ENCODE data around the gene MAGED2. TPM values are rescaled to one million over a fixed set of nuclear protein-coding genes. Genes with fewer than 3 reads are reported as not detected.
"Not testable (repeated sequence)": the region's sequence is repeated elsewhere in the genome, so short reads cannot be mapped to it uniquely, and the experiment has no call there.

The MAGED2 gene
- total and polyA plus RNA-seq, 10 of the 15 experiments (the other 5 are each of a cell fraction or from before 2014, with no cell fraction given) = 25.6 to 47.8 (median 38.4) TPM

DNA sequence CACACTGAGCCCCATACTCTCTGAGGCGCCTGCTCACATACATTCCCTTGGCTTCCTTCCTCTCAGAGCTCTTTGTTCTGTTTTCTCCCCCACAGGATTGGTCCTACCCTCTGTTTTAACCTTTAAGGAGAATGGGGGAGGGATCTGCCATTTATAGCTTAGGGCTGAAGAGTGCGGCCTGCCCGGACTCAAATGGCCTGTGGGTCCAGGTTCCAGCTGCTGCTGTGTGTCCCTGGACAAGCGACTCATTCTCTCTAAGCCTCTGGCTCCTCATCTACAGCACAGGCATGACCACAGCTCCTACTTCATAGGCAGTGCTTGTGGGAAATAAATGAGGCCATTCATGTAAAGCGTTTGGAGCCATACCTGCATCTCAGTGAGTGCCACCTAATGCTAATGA lies 18.1 kb upstream of the MAGED2 start:
- POLR2A ChIA-PET; in situ Hi-C loops (cut with MboI); H4K20me1 ChIP-seq (ENCODE audit: control insufficient read depth, insufficient read depth); BruUV-seq (replicated peaks); H3K4me1 ChIP-seq (ENCODE audit: control insufficient read depth, insufficient read depth, low read length); H3K27me3 ChIP-seq (replicated peaks in 1 of 2; ENCODE audit: control insufficient read depth in 2 of 2, insufficient read depth in 2 of 2, low read length in 1 of 2); intact Hi-C loops (cut with micrococcal nuclease; ENCODE audit: unreplicated experiment); H3K79me2 ChIP-seq (ENCODE audit: control insufficient read depth, insufficient read depth, low read length); H2AFZ ChIP-seq (ENCODE audit: control insufficient read depth, low read depth, low read length); FAIRE-seq; CTCF ChIA-PET; ATAC-seq; H3K4me3 ChIP-seq; H3K36me3 ChIP-seq (ENCODE audit: control insufficient read depth in 2 of 2, insufficient read depth in 2 of 2, low read length in 1 of 2); H3K9me3 ChIP-seq (replicated peaks; ENCODE audit: control insufficient read depth, insufficient read depth, low read length); H3K27ac ChIP-seq (ENCODE audit: control insufficient read depth, insufficient read depth); DNase-seq (ENCODE audit: low read depth, low spot score); RAD21 ChIA-PET (ENCODE audit: unreplicated experiment); SMC1A ChIA-PET (ENCODE audit: uncharacterized antibody, unreplicated experiment); H3K4me2 ChIP-seq (ENCODE audit: control insufficient read depth, insufficient read depth); H3K9ac ChIP-seq (ENCODE audit: control insufficient read depth, insufficient read depth, low read length): not testable (repeated sequence)
- 2% methylated on average over 4 of the region's 5 CpGs for WGBS (ENCODE audit: insufficient coverage, insufficient replicate concordance, low lambda C conversion rate, missing lambda C conversion rate)

DNA sequence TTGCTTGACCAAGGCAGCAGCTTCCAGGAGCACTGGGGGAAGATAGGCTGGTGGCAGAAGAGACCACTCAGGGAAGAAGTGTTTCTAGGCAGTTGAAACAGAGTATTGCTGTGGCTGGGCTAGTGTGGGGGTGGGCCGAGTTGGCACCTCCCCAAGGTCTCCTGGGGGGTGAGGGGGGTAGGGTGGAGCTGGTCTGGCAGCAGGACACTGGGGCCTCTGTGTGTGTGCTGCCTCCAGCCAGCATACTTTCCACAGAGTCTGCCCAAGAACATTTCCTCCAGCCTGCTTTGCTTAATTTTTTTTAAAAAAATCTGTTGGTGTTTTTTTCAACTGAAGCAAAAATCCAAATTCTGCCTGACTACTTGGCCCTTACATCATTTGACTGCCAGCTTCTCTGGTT lies 13.5 kb upstream of the MAGED2 start:
- Histone ChIP-seq H3K4me2 (ENCODE audit: control insufficient read depth, insufficient read depth) (no peak overlapping the region), H3K4me3 (no peak overlapping the region), H4K20me1 (ENCODE audit: control insufficient read depth, insufficient read depth) (no peaks in the 10 kb centered on the region), H3K36me3 (ENCODE audit: control insufficient read depth in 2 of 2, insufficient read depth in 2 of 2, low read length in 1 of 2) (no peaks in the 10 kb centered on the region), H3K4me1 (ENCODE audit: control insufficient read depth, insufficient read depth, low read length) (no peaks in the 10 kb centered on the region), H3K9me3 (replicated peaks; ENCODE audit: control insufficient read depth, insufficient read depth, low read length) (no peaks in the 10 kb centered on the region), H3K27me3 (replicated peaks in 1 of 2; ENCODE audit: control insufficient read depth in 2 of 2, insufficient read depth in 2 of 2, low read length in 1 of 2) (no peaks in the 10 kb centered on the region), H3K27ac (ENCODE audit: control insufficient read depth, insufficient read depth) (no peak overlapping the region), H3K9ac (ENCODE audit: control insufficient read depth, insufficient read depth, low read length) (no peak overlapping the region), H2AFZ (ENCODE audit: control insufficient read depth, low read depth, low read length) (no peak overlapping the region), H3K79me2 (ENCODE audit: control insufficient read depth, insufficient read depth, low read length) (no peaks in the 10 kb centered on the region)
- TF ChIP-seq TCF12 (IDR thresholded peaks at IDR 0.05; ENCODE audit: low read depth, low read length) (no peak), SMARCA5 (IDR thresholded peaks at IDR 0.05) (no peak), POU2F2 (IDR thresholded peaks at IDR 0.05; ENCODE audit: borderline replicate concordance, low read depth, low read length) (no peak), ZNF384 (IDR thresholded peaks at IDR 0.05; ENCODE audit: borderline replicate concordance, low read depth, low read length) (no peak)
- TF ChIP-seq, protein P1, sequence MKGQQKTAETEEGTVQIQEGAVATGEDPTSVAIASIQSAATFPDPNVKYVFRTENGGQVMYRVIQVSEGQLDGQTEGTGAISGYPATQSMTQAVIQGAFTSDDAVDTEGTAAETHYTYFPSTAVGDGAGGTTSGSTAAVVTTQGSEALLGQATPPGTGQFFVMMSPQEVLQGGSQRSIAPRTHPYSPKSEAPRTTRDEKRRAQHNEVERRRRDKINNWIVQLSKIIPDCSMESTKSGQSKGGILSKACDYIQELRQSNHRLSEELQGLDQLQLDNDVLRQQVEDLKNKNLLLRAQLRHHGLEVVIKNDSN (IDR thresholded peaks at IDR 0.05; ENCODE audit: borderline replicate concordance, extremely low read length, insufficient read depth, low read depth, low read length) = no peak
- TF ChIP-seq, protein P2, sequence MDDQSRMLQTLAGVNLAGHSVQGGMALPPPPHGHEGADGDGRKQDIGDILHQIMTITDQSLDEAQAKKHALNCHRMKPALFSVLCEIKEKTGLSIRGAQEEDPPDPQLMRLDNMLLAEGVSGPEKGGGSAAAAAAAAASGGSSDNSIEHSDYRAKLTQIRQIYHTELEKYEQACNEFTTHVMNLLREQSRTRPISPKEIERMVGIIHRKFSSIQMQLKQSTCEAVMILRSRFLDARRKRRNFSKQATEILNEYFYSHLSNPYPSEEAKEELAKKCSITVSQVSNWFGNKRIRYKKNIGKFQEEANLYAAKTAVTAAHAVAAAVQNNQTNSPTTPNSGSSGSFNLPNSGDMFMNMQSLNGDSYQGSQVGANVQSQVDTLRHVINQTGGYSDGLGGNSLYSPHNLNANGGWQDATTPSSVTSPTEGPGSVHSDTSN (IDR thresholded peaks at IDR 0.05; ENCODE audit: insufficient replicate concordance, low read depth, low read length) = no peak
- TF ChIP-seq, protein P3, sequence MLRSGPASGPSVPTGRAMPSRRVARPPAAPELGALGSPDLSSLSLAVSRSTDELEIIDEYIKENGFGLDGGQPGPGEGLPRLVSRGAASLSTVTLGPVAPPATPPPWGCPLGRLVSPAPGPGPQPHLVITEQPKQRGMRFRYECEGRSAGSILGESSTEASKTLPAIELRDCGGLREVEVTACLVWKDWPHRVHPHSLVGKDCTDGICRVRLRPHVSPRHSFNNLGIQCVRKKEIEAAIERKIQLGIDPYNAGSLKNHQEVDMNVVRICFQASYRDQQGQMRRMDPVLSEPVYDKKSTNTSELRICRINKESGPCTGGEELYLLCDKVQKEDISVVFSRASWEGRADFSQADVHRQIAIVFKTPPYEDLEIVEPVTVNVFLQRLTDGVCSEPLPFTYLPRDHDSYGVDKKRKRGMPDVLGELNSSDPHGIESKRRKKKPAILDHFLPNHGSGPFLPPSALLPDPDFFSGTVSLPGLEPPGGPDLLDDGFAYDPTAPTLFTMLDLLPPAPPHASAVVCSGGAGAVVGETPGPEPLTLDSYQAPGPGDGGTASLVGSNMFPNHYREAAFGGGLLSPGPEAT (IDR thresholded peaks at IDR 0.05; ENCODE audit: low read depth) = no peak
- no peak for ATAC-seq
- SMC1A ChIA-PET (ENCODE audit: uncharacterized antibody, unreplicated experiment) = interaction anchor here (0.6 kb wide), 1 partner anchor 12 kb away, joined by 3 read pairs; no protein-coding TSS in a partner anchor
- CTCF ChIA-PET = no interaction called here
- POLR2A ChIA-PET = no interaction called here
- in situ Hi-C loops (cut with MboI) = no loop called here
- 0% methylated on average over 1 of the region's 1 CpG for WGBS (ENCODE audit: insufficient coverage, insufficient replicate concordance, low lambda C conversion rate, missing lambda C conversion rate)
- DNase-seq (ENCODE audit: low read depth, low spot score) = no peak
- intact Hi-C loops (cut with micrococcal nuclease; ENCODE audit: unreplicated experiment) = no loop called here
- RAD21 ChIA-PET (ENCODE audit: unreplicated experiment) = no interaction called here
- BruUV-seq (replicated peaks) = no TSS peak
- no peak for FAIRE-seq

Measured in GM12878 (cell line).